ENCODE measurements around the gene KRT3.

KRT3 gene

GRCh38 chr12:52813203-52813819 is 17.4 kb upstream of the KRT3 start:
- FAIRE-seq = no peak

- no peak for FAIRE-seq
These were observed 16.8 kb upstream of the KRT3 start for GRCh38 chr12:52812749-52813148.

- FAIRE-seq = no peak
These were observed 16.1 kb upstream of the KRT3 start for GRCh38 chr12:52812073-52812400.

- no peak for FAIRE-seq
These were observed 15.5 kb upstream of the KRT3 start for GRCh38 chr12:52811191-52812072.

- no peak for FAIRE-seq
These were observed 14.6 kb upstream of the KRT3 start for GRCh38 chr12:52810554-52810953.

- no peak for FAIRE-seq
These were observed 13.2 kb upstream of the KRT3 start for GRCh38 chr12:52809166-52809565.

- FAIRE-seq = no peak
These were observed 12.8 kb upstream of the KRT3 start for GRCh38 chr12:52808573-52809160.

- FAIRE-seq = no peak
These were observed 11.9 kb upstream of the KRT3 start for GRCh38 chr12:52807544-52808470.

- no peak for FAIRE-seq
These were observed 11.1 kb upstream of the KRT3 start for GRCh38 chr12:52806821-52807543.

GRCh38 chr12:52806169-52806811 is 10.4 kb upstream of the KRT3 start:
- FAIRE-seq = no peak

- FAIRE-seq = no peak
These were observed 9.8 kb upstream of the KRT3 start for GRCh38 chr12:52805739-52806138.

- FAIRE-seq = no peak
These were observed 9.1 kb upstream of the KRT3 start for GRCh38 chr12:52805000-52805399.

GRCh38 chr12:52802442-52802841 is 6.5 kb upstream of the KRT3 start:
- no peak for FAIRE-seq

- no peak for FAIRE-seq
These were observed 5.9 kb upstream of the KRT3 start for GRCh38 chr12:52801773-52802172.

GRCh38 chr12:52800259-52800917 is 4.5 kb upstream of the KRT3 start:
- FAIRE-seq = no peak

- FAIRE-seq = no peak
These were observed 3.7 kb upstream of the KRT3 start for GRCh38 chr12:52799505-52800211.

GRCh38 chr12:52798671-52799504 is 3.0 kb upstream of the KRT3 start:
- no peak for FAIRE-seq

GRCh38 chr12:52798003-52798670 is 2.2 kb upstream of the KRT3 start:
- FAIRE-seq = no peak

- FAIRE-seq = no peak
These were observed 1.6 kb upstream of the KRT3 start for GRCh38 chr12:52797529-52797894.
